ENCODE results near the gene SEMA6A. TPM values are rescaled to one million over a fixed set of nuclear protein-coding genes. Genes with fewer than 3 reads are reported as not detected.
A peak's percentile ranks its signal among the peaks of the same experiment; 100 is the strongest.

Gene SEMA6A
- total RNA-seq, 1 donor from 2014 or later: 84.2 TPM

GRCh38 chr5:116442095-116442534, 132.5 kb downstream of the SEMA6A start:
- peaks cover 62% of the 10 kb centered on the region for H3K4me1 Mint-ChIP-seq (ENCODE audit: unreplicated experiment)
- no peaks in the 10 kb centered on the region for H3K9me3 Mint-ChIP-seq

DNA sequence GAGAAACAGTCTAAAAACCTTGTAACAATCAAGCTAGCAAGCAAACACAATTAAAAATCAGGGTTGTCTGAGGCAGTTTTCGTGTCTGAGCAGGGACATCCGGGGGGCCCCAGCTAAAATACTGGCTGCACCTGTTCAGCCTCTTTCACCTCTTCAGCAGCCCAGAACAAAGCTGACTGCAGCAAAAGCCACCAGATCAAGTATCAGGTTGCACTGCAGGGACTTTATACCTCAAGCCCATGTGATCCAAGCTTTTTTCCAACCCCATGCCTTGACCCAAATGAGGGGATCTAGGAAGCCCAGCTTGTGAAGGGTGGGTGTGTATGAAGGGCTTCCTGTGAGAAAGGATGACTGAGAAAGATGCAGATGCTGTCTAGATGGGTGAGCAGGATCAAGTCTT, 133.4 kb downstream of the SEMA6A start:
- H3K27ac Mint-ChIP-seq: peak overlapping the region; percentile 23
- H3K27me3 Mint-ChIP-seq: no peaks in the 10 kb centered on the region
- TF ChIP-seq, protein P1, sequence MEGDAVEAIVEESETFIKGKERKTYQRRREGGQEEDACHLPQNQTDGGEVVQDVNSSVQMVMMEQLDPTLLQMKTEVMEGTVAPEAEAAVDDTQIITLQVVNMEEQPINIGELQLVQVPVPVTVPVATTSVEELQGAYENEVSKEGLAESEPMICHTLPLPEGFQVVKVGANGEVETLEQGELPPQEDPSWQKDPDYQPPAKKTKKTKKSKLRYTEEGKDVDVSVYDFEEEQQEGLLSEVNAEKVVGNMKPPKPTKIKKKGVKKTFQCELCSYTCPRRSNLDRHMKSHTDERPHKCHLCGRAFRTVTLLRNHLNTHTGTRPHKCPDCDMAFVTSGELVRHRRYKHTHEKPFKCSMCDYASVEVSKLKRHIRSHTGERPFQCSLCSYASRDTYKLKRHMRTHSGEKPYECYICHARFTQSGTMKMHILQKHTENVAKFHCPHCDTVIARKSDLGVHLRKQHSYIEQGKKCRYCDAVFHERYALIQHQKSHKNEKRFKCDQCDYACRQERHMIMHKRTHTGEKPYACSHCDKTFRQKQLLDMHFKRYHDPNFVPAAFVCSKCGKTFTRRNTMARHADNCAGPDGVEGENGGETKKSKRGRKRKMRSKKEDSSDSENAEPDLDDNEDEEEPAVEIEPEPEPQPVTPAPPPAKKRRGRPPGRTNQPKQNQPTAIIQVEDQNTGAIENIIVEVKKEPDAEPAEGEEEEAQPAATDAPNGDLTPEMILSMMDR (conservative IDR thresholded peaks at IDR 0.05): no peak
- peaks cover 33% of the 10 kb centered on the region for H3K36me3 Mint-ChIP-seq
- DNase-seq (ENCODE audit: extremely low spot score, unreplicated experiment): no peak
- H3K9me3 Mint-ChIP-seq: no peaks in the 10 kb centered on the region
- peaks cover 69% of the 10 kb centered on the region for H3K4me1 Mint-ChIP-seq (ENCODE audit: unreplicated experiment)
- H3K4me3 Mint-ChIP-seq: no peak overlapping the region

More at GRCh38 chr5:116442095-116442534, 132.5 kb downstream of the SEMA6A start:
- Mint-ChIP-seq H3K27me3 (no peaks in the 10 kb centered on the region), H3K36me3 (peaks cover 38% of the 10 kb centered on the region), H3K4me3 (no peak overlapping the region), H3K27ac (no peak overlapping the region)
- DNase-seq (ENCODE audit: extremely low spot score, unreplicated experiment): no peak
- TF ChIP-seq, protein P1 (conservative IDR thresholded peaks at IDR 0.05): no peak

DNA sequence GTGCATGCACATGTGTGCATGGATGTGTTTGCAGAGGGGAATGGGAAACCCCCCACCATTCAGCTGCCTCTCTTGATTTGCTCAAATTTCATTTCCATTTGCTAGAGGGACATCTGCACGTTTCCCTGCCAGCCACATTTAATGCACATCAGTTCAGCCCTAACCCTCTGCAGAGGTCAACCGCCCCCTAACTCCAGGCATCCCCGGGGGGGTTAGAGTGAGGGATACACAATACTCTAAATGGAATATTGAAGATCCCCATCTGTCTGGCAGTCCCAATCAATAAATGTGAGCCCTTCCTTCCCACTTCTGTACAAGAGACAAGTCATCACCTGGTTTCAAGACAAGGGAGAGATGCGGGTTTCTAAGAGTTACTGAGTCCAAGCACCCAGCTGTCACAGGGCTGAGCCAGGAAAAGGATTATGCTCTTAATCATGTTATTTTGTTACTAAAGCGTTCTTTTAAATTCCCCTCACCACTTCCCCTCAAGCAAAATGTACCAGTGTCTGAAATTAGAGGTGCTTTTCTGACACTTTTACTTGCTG, 134.1 kb downstream of the SEMA6A start:
- DNase-seq (ENCODE audit: extremely low spot score, unreplicated experiment): no peak
- Mint-ChIP-seq H3K9me3 (no peaks in the 10 kb centered on the region), H3K27ac (peak overlapping the region; percentile 23), H3K4me1 (ENCODE audit: unreplicated experiment) (peaks cover 69% of the 10 kb centered on the region), H3K36me3 (peaks cover 26% of the 10 kb centered on the region), H3K27me3 (no peaks in the 10 kb centered on the region), H3K4me3 (no peak overlapping the region)
- TF ChIP-seq, protein P1 (conservative IDR thresholded peaks at IDR 0.05): no peak

DNA sequence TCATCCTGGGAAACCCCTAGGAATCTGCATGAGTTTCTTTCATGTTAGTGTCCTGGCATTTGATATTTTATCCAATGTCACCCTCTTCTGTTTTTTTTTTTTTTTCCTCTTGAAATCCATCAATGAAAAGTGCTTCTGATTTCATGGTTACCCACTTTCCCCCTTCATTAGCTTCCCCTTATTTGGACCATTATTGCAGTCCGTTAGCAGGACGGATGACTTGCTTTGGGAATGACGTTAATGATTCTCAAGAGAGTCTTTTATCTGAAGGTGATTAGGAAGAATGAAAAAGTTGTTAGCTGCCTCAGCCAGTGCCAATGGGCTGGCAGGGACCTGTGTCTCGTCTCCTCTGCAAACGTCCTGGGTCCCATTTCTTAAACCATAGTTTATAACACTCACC, 134.7 kb downstream of the SEMA6A start:
- Mint-ChIP-seq H3K4me1 (ENCODE audit: unreplicated experiment) (peaks cover 65% of the 10 kb centered on the region), H3K9me3 (no peaks in the 10 kb centered on the region), H3K4me3 (no peak overlapping the region), H3K36me3 (peaks cover 20% of the 10 kb centered on the region), H3K27me3 (no peaks in the 10 kb centered on the region), H3K27ac (no peak overlapping the region)
- no peak for DNase-seq (ENCODE audit: extremely low spot score, unreplicated experiment)
- TF ChIP-seq, protein P1 (conservative IDR thresholded peaks at IDR 0.05): no peak

GRCh38 chr5:116438979-116439554, 135.6 kb downstream of the SEMA6A start:
- TF ChIP-seq, protein P1 (conservative IDR thresholded peaks at IDR 0.05): no peak
- Mint-ChIP-seq H3K4me1 (ENCODE audit: unreplicated experiment) (peaks cover 58% of the 10 kb centered on the region), H3K4me3 (no peak overlapping the region), H3K9me3 (no peaks in the 10 kb centered on the region), H3K36me3 (peaks cover 17% of the 10 kb centered on the region), H3K27me3 (no peaks in the 10 kb centered on the region), H3K27ac (no peak overlapping the region)
- no peak for DNase-seq (ENCODE audit: extremely low spot score, unreplicated experiment)

All from type B pancreatic cell (in vitro differentiated cells).